Measurements from ENCODE around the gene BMX. TPM values are rescaled to one million over a fixed set of nuclear protein-coding genes. Genes with fewer than 3 reads are reported as not detected.

The BMX gene
- total and polyA plus RNA-seq, 9 of the 15 experiments (the other 6 are each of a cell fraction or from before 2014, with no cell fraction given) = 0.45 to 4.2 (median 1.8) TPM

DNA sequence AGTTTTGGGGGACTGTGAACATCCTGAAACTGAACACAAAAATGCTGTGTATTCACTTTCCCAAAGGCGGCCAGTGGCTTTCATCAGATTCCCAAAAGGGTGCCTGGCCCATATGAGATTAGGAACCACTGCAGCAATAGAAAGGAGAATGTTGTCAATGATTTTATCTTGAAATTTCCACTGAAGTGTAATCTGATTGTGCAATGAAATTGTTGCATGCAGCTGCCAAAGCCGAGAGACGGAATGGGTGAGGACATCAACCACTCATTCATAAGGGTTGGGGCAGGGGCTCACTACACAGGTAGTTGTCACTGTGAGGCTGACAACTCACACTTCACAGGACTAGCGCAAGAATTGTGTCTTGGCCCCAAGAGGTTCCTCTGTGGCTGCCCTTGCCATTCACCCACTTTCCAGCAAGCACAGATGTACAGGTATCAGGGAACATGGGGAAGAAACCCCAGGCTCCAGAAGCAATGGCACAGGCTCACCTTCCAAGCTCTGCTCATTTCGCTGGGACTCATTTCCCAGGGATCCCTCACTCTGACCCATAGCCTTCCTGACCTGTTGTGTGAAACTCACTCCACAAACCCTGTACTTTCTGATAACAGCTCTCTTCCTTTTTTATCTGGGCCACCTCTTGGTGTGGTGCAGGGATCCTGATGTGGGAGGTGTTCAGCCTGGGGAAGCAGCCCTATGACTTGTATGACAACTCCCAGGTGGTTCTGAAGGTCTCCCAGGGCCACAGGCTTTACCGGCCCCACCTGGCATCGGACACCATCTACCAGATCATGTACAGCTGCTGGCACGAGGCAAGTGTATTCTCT is 48.8 kb downstream of the BMX start (continued):
- TF ChIP-seq, protein P1, sequence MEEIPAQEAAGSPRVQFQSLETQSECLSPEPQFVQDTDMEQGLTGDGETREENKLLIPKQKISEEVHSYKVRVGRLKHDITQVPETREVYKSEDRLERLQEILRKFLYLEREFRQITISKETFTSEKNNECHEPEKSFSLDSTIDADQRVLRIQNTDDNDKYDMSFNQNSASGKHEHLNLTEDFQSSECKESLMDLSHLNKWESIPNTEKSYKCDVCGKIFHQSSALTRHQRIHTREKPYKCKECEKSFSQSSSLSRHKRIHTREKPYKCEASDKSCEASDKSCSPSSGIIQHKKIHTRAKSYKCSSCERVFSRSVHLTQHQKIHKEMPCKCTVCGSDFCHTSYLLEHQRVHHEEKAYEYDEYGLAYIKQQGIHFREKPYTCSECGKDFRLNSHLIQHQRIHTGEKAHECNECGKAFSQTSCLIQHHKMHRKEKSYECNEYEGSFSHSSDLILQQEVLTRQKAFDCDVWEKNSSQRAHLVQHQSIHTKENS (CRISPR knock-in tag; IDR thresholded peaks at IDR 0.05) = no peak
- TF ChIP-seq SIX5 (IDR thresholded peaks at IDR 0.05; ENCODE audit: borderline replicate concordance in 1 of 2, insufficient read depth in 1 of 2, low read depth in 1 of 2, low read length in 2 of 2) (no peak), FOXK1 (CRISPR knock-in tag; IDR thresholded peaks at IDR 0.05; ENCODE audit: borderline replicate concordance) (no peak), PHF8 (IDR thresholded peaks at IDR 0.05; ENCODE audit: borderline replicate concordance, low read length) (no peak), ZNF253 (CRISPR knock-in tag; conservative IDR thresholded peaks at IDR 0.05) (no peak), GABPB2 (CRISPR knock-in tag; conservative IDR thresholded peaks at IDR 0.05) (no peak), ZBTB1 (CRISPR knock-in tag; IDR thresholded peaks at IDR 0.05; ENCODE audit: borderline replicate concordance, low read depth) (no peak), ZNF830 (CRISPR knock-in tag; IDR thresholded peaks at IDR 0.05) (no peak), ZNF224 (CRISPR knock-in tag; IDR thresholded peaks at IDR 0.05) (no peak), GATAD2B (IDR thresholded peaks at IDR 0.05; ENCODE audit: borderline replicate concordance) (no peak), ZNF232 (CRISPR knock-in tag; IDR thresholded peaks at IDR 0.05) (no peak), POLR2AphosphoS2 (IDR thresholded peaks at IDR 0.05; ENCODE audit: low read length) (no peak)
- TF ChIP-seq, protein P2, sequence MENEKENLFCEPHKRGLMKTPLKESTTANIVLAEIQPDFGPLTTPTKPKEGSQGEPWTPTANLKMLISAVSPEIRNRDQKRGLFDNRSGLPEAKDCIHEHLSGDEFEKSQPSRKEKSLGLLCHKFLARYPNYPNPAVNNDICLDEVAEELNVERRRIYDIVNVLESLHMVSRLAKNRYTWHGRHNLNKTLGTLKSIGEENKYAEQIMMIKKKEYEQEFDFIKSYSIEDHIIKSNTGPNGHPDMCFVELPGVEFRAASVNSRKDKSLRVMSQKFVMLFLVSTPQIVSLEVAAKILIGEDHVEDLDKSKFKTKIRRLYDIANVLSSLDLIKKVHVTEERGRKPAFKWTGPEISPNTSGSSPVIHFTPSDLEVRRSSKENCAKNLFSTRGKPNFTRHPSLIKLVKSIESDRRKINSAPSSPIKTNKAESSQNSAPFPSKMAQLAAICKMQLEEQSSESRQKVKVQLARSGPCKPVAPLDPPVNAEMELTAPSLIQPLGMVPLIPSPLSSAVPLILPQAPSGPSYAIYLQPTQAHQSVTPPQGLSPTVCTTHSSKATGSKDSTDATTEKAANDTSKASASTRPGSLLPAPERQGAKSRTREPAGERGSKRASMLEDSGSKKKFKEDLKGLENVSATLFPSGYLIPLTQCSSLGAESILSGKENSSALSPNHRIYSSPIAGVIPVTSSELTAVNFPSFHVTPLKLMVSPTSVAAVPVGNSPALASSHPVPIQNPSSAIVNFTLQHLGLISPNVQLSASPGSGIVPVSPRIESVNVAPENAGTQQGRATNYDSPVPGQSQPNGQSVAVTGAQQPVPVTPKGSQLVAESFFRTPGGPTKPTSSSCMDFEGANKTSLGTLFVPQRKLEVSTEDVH (IDR thresholded peaks at IDR 0.05; ENCODE audit: low read depth, partially characterized antibody) = no peak
- TF ChIP-seq, protein P3, sequence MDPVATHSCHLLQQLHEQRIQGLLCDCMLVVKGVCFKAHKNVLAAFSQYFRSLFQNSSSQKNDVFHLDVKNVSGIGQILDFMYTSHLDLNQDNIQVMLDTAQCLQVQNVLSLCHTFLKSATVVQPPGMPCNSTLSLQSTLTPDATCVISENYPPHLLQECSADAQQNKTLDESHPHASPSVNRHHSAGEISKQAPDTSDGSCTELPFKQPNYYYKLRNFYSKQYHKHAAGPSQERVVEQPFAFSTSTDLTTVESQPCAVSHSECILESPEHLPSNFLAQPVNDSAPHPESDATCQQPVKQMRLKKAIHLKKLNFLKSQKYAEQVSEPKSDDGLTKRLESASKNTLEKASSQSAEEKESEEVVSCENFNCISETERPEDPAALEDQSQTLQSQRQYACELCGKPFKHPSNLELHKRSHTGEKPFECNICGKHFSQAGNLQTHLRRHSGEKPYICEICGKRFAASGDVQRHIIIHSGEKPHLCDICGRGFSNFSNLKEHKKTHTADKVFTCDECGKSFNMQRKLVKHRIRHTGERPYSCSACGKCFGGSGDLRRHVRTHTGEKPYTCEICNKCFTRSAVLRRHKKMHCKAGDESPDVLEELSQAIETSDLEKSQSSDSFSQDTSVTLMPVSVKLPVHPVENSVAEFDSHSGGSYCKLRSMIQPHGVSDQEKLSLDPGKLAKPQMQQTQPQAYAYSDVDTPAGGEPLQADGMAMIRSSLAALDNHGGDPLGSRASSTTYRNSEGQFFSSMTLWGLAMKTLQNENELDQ (CRISPR knock-in tag; IDR thresholded peaks at IDR 0.05; ENCODE audit: borderline replicate concordance) = no peak
- TF ChIP-seq, protein P4, sequence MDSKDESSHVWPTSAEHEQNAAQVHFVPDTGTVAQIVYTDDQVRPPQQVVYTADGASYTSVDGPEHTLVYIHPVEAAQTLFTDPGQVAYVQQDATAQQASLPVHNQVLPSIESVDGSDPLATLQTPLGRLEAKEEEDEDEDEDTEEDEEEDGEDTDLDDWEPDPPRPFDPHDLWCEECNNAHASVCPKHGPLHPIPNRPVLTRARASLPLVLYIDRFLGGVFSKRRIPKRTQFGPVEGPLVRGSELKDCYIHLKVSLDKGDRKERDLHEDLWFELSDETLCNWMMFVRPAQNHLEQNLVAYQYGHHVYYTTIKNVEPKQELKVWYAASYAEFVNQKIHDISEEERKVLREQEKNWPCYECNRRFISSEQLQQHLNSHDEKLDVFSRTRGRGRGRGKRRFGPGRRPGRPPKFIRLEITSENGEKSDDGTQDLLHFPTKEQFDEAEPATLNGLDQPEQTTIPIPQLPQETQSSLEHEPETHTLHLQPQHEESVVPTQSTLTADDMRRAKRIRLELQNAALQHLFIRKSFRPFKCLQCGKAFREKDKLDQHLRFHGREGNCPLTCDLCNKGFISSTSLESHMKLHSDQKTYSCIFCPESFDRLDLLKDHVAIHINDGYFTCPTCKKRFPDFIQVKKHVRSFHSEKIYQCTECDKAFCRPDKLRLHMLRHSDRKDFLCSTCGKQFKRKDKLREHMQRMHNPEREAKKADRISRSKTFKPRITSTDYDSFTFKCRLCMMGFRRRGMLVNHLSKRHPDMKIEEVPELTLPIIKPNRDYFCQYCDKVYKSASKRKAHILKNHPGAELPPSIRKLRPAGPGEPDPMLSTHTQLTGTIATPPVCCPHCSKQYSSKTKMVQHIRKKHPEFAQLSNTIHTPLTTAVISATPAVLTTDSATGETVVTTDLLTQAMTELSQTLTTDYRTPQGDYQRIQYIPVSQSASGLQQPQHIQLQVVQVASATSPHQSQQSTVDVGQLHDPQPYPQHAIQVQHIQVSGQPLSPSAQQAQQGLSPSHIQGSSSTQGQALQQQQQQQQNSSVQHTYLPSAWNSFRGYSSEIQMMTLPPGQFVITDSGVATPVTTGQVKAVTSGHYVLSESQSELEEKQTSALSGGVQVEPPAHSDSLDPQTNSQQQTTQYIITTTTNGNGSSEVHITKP (IDR thresholded peaks at IDR 0.05; ENCODE audit: partially characterized antibody) = peak; percentile 70
